B cell (primary cell): Measurements from ENCODE around the gene RMND5A.

Source experiments
- CTCF ChIP-seq: fragments of 200-600 bp; IDR thresholded peaks from one replicate; pipeline ENCODE4 v1.8.0; 2022; ENCODE audit warnings: antibody characterized with exemption, mild to moderate bottlenecking
- EZH2 ChIP-seq: IDR thresholded peaks from 2 replicates; pipeline ENCODE4 v1.6.1; 2012; ENCODE audit warnings: borderline replicate concordance, low read depth, mild to moderate bottlenecking, moderate library complexity, low read length; ENCODE audit not compliant: insufficient read depth, poor library complexity, severe bottlenecking

GRCh38 chr2:86686905-86687304 is 33.2 kb upstream of the RMND5A start:
- TF ChIP-seq EZH2 (no peak), CTCF (no peak)
